ENCODE results near the gene CNGA1.
"Not testable (repeated sequence)": the region's sequence is repeated elsewhere in the genome, so short reads cannot be mapped to it uniquely, and the experiment has no call there.

Gene CNGA1

GRCh38 chr4:48028696-48029095 is 12.2 kb upstream of the CNGA1 start:
- no peak for DNase-seq

- DNase-seq: no peak
Observed at GRCh38 chr4:48027653-48028052, 11.2 kb upstream of the CNGA1 start.

DNA sequence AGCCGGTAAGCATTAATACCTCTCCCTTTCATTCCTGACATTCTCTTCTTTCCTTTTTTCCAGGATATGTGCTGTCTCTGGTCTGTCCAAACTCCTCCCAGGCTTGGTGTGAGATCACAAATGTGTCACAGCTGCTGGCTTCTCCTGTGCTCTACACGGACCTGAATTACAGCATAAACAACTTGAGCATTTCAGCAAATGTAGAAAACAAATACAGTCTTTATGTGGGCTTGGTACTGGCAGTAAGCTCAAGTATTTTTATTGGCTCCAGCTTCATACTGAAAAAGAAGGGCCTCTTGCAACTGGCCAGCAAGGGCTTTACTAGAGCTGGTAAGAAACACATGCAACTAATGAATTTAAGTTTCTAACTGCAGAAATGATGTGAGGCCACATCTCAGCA is 8.5 kb upstream of the CNGA1 start:
- no peak for DNase-seq

DNA sequence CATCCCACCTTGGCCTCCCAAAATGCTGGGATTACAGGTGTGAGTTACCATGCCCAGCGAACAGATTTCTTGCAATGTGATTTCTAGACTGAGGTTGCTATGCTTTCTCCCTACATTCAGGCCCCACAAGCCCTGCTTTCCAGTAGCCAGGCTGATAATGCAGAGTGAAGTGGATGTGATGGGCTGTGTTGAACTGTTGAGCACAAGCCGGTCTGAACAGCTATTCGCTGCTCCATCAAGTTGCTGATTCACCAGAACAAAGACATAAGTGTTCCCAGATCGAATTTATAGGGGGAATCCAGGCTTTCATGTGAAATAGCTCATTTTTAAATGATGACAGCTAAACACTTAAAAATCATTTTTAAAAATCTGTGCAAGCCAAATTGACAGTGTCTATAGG is 8.0 kb upstream of the CNGA1 start:
- no peak for DNase-seq

- no peak for DNase-seq
Observed at GRCh38 chr4:48022192-48022799, 5.8 kb upstream of the CNGA1 start.

- no peak for DNase-seq
Observed at GRCh38 chr4:48021100-48021499, 4.6 kb upstream of the CNGA1 start.

DNA sequence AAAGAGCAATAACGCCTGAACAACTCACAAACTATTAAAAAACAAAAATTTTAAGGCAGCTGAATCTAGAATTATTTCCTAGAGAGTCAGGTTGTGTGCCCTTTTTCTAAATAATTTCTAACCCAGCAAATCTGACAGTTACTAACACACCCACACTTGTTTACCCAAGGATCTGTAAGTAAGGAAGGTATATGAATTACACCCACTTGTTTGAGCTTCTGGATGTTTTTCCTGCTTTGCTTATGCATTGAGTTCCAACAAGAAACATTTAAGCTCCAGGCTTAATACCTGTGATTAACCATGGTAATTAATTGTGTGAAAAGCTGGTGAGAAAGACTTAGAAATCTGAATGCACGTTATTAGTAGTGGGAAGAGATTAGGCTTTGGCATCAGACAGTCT is 1.6 kb upstream of the CNGA1 start:
- DNase-seq: no peak

GRCh38 chr4:48017108-48017571 is 659 bp upstream of the CNGA1 start:
- DNase-seq: peak; percentile 4

DNA sequence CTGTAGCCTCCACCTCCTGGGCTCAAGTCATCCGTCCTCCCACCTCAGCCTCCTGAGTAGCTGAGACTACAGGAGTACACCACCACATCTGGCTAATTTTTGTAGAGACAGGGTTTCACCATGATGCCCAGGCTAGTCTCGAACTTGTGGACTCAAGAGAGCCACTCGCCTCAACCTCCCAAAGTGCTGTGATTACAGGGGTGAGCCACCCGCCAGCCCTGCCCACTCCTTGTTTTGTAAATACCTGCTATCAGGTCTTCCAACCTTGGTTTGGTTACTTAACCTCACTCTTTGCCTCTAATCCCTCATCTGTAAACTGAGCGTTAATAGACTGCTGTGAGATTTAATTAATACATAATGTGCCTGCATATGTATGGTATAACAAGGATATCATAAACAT is 803 bp downstream of the CNGA1 start:
- DNase-seq: no peak

- DNase-seq: no peak
Observed at GRCh38 chr4:48015216-48015615, 1.3 kb downstream of the CNGA1 start.

DNA sequence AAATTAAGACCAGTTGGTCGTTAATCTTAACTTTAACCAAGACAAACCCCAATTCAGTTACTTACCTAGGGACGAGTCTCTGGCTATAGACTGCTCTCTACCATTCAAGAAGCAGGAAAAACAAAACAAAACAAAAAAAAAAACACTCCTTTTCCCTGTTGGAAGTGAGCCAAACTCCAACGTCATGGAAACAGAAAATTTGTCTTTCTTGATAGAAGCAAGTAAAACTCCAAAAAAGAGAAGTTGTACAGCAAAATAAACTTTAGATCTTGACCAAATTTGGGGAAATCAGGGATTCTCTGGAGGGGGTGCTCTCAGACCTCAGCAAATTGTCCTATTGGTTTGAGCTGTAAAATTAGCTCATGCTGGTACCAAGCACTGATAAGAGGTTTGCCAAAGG is 3.7 kb downstream of the CNGA1 start:
- DNase-seq: no peak

DNA sequence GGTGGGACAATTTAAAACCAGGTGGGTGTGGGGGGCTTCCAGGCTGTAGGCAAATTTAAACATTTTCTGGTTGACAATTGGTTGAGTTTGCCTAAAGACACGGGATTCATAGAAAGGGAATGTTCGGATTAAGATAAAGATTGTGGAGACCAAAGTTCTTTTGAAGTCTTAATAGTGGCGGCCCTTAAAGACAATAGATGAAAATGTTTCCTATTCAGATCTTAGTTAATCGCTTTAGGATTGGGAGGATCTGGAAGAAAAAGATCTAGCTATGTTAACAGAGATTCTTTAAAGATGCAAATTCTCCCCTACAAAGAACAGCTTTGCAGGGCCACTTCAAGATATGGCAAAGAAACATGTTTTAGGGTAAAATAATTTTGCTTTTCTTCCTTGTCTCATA is 4.8 kb downstream of the CNGA1 start:
- no peak for DNase-seq

DNA sequence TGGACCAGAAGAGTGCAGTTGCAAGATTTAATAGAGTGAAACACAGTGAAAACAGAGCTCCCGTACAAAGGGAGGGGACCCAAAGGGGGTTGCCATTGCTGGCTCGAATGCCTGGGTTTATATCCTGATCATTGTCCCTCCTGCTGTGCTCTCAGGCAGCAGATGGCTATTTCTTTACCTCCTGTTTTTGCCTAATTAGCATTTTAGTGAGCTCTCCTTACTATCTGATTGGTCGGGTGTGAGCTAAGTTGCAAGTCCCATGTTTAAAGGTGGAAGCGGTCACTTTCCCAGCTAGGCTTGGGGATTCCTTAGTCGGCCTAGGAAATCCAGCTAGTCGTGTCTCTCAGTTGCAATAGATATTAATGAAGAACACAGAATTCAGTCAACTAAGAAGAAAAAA is 5.6 kb downstream of the CNGA1 start:
- not testable (repeated sequence) for DNase-seq

DNA sequence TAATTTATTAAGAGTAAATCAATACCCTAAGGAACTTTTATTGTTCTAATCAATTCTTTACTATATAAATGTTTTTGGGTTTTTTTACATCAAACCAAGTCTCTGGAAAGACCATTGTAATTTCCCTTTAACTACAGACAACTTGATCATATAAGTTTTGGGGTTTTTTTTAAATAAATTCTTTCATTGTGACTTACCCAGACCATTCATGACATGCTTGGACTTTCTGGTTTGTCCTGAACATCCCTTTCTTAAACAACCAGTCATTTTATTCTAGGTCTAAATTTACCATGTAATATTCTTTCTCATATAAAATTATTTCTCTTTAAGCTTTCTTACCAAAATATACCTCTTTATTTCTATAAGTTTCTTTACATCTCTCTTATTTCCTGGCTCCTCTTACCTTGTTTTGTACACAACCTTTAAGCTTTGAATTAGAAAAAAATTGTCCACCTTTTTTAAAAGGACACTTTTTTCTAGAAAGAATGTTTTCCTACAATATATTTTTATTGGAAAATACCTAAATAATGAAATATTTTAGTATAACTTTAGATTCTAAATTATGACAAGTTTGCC is 8.4 kb downstream of the CNGA1 start:
- DNase-seq: no peak

DNA sequence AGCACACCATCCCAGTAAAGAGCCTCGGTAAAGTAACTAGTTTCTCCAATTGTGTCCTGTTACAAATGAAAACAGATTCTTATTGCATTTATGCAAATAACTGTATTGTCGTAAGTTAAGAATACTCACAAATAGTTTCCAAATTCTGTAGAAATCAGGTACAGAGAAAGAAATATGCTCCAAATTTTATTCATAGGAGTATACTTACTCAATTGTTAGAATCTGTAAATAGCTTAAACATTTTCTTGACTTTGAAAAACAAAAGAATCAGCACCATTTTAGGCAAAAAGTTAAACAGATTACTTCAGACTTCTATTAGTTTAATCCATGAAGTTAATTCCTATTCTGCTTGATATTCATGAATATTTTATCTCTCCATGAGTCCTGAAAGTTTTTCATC is 10.7 kb downstream of the CNGA1 start:
- DNase-seq: no peak

DNA sequence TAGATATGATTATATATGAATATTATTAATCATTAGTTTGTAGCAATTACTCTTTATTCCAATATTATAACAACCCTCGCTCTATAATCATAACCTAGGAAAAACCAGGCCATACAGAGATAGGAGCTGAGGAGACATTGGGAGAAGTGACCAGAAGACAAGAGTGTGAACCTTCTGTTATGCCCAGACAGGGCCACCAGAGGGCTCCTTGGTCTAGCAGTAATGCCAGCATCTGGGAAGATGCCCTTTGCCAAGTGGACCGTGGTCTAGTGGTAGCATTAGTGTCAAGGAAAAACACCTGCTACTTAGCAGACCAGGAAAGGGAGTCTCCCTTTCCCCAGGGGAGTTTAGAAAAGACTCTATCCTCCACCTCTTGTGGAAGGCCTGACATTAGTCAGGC is 12.9 kb downstream of the CNGA1 start:
- DNase-seq: peak; percentile 26

- no peak for DNase-seq
Observed at GRCh38 chr4:48002267-48002666, 14.2 kb downstream of the CNGA1 start.

DNA sequence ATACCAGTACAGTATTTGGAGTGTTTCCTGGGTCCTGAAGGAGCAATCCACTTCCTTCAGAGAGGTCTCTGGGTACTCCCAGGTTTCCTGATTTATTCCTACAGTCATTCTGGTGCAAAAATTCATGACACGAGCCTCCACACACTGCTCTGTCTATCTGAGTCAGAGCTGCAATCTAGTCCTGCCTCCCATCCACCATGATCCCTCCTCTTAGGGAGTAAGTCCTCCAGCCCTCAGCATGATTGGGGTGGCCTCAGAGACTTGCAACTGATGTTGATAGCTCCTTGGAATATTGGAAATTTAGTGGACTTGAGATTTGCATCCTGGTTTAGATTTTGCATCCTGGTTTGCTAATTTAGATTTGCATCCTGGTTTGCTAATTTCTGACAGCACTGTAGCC is 20.5 kb downstream of the CNGA1 start:
- no peak for DNase-seq

- not testable (repeated sequence) for DNase-seq
Observed at GRCh38 chr4:47992475-47992874, 24.0 kb downstream of the CNGA1 start.

GRCh38 chr4:47990145-47990544 is 26.3 kb downstream of the CNGA1 start:
- no peak for DNase-seq

GRCh38 chr4:47974566-47974965 is 41.9 kb downstream of the CNGA1 start:
- DNase-seq: no peak

DNA sequence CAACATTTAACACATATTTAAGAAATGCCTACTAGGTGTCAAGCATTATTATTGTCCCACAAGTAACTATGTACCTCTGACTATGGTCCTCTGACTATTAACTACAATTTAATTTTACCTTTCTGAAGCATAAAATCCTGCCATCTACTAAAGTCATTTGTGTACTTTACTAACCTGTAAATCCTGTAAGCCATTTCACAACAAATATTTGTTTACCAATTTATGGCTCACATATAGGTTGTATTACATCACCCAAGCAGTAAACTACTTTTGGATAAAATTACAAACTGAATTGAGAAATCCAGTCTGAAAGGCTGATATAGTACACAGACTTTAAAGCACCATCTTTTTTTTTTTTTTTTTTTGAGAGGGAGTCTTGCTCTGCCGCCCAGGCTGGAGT is 43.8 kb downstream of the CNGA1 start:
- DNase-seq: no peak

DNA sequence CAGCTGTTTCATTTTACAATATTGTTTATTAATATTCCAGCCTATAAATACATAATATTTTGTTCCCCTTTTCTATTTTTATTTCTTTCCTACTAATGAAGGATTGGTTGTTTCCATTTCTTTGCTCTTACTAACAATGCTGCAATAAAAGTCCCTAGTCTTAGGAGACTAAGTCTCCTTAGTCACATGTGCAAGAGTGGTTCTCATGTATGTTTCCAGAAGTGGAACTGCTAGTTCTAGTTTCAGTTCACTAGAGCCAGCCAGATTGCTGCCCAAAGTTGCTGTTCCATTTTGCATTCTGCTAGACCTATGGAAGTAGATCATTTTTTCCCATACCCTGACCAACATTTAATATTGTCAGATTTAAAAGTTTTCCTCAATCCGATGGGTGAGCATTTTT is 44.3 kb downstream of the CNGA1 start:
- DNase-seq: no peak

DNA sequence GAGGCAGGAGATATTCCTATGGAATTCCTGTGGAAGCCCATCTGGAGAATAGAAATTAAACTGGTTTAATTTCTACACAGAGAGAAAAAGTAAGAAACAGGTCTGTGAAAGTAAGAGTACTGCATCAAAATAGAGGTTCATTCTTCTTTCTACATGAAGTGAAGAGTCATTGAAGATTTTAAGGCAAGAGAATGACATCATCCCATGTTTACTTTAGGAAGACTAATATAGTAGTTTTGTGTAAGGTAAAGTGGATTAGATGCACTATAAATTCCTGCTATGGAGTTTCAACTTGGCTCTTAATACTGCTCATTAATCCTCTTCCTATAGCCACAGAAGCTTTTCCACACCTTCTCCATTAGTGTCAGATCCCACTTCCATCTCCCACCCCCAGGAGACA is 47.6 kb downstream of the CNGA1 start:
- DNase-seq: no peak

DNA sequence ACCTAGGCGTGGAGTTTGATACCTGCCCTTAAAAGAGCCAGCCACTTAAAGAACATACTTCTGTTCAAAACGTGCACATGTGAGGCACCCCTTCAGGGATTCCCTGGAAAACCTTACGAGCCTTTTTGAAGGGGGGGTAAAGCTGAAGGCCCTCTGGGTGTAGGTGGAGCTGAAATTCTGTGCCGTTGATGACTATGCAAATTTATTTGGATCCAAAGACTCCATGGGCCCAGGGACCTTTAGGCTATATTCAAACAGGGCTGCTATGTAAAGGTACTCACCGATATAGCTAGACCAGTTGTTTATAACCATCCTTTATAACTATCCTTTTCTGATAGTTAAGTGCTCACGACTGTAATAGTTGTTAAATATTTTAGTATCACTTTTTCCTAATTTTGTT is 61.8 kb downstream of the CNGA1 start:
- no peak for DNase-seq

All from CD4-positive, alpha-beta T cell treated with Interleukin-12 subunit alpha and Interleukin-12 subunit beta, for 1 hour (primary cell).